Fibroblast of lung (primary cell): ENCODE results near the gene ZNF521. TPM values are rescaled to one million over a fixed set of nuclear protein-coding genes. Genes with fewer than 3 reads are reported as not detected.

Experiments
- DNase-seq, 2 donors: peaks; one replicate each; pipeline versions ENCODE4 v3.0.0 to v3.0.0-alpha.2; 2010; ENCODE audit warnings: low read depth in 2 of 2
- H2AFZ ChIP-seq: 2 replicates; pipeline ENCODE4 v1.5.1; 2012; ENCODE audit warnings: low read length, control low read depth, inconsistent platforms
- H3K27ac ChIP-seq: 2 replicates; pipeline ENCODE4 v1.5.1; 2011; ENCODE audit warnings: low read length, control low read depth; ENCODE audit not compliant: insufficient read depth
- H3K27me3 ChIP-seq: 2 replicates; pipeline ENCODE4 v1.5.1; 2011; ENCODE audit warnings: mild to moderate bottlenecking, low read length; ENCODE audit not compliant: control insufficient read depth, insufficient read depth
- H3K36me3 ChIP-seq: 2 replicates; pipeline ENCODE4 v1.5.1; 2011; ENCODE audit warnings: low read length; ENCODE audit not compliant: control insufficient read depth, insufficient read depth
- H3K4me1 ChIP-seq: 2 replicates; pipeline ENCODE4 v1.5.1; 2011; ENCODE audit warnings: low read length; ENCODE audit not compliant: control insufficient read depth, insufficient read depth; ENCODE audit errors: extremely low read depth
- H3K4me2 ChIP-seq: 2 replicates; pipeline ENCODE4 v1.5.1; 2011; ENCODE audit warnings: low read length, control low read depth; ENCODE audit not compliant: insufficient read depth; ENCODE audit errors: extremely low read depth
- H3K4me3 ChIP-seq, 4 experiments: fragments of 200-600 bp in 1 of 4; sonication (generic) in 1 of 4; replicated peaks in 1 of 4; 2 replicates each; pipeline ENCODE4 v1.5.1; 2011 to 2016; ENCODE audit warnings: low read length in 4 of 4, low read depth in 3 of 4, mild to moderate bottlenecking in 3 of 4, control low read depth in 2 of 4, inconsistent platforms in 1 of 4, mixed read lengths in 1 of 4; ENCODE audit not compliant: insufficient read depth in 1 of 4; ENCODE audit errors: control extremely low read depth in 1 of 4
- H3K79me2 ChIP-seq: 2 replicates; pipeline ENCODE4 v1.5.1; 2012; ENCODE audit warnings: mild to moderate bottlenecking, low read length, inconsistent platforms; ENCODE audit not compliant: control insufficient read depth, insufficient read depth
- H3K9ac ChIP-seq: 2 replicates; pipeline ENCODE4 v1.5.1; 2011; ENCODE audit warnings: mild to moderate bottlenecking, low read length, control low read depth; ENCODE audit not compliant: insufficient read depth
- H3K9me3 ChIP-seq: 2 replicates; pipeline ENCODE4 v1.5.1; 2012; ENCODE audit warnings: low read depth, low read length; ENCODE audit not compliant: control insufficient read depth, insufficient read depth
- H4K20me1 ChIP-seq: 2 replicates; pipeline ENCODE4 v1.5.1; 2011; ENCODE audit warnings: low read length; ENCODE audit not compliant: control insufficient read depth, insufficient read depth; ENCODE audit errors: extremely low read depth
- EZH2 ChIP-seq: IDR thresholded peaks from 2 replicates; pipeline ENCODE4 v1.5.1; 2012; ENCODE audit warnings: low read length, control low read depth, mild to moderate bottlenecking; ENCODE audit errors: missing control alignments
- polyA plus RNA-seq, 2 donors: library from polyadenylated mRNA; depleted of rRNA in 1 of 2; stranded (reverse) in 1 of 2; unstranded in 1 of 2; fragments of >200 nt; gene quantifications; 2 replicates each; pipeline ENCODE4 v1.2.1, GENCODE V29; 2011 to 2012; ENCODE audit warnings: missing spikeins in 1 of 2
- total RNA-seq: library from RNA; depleted of rRNA; stranded (reverse); fragments of >200 nt; gene quantifications from 2 replicates; pipeline ENCODE4 v1.2.1, GENCODE V29; 2014
- TF ChIP-seq, protein P1 (sequence below), 2 donors: IDR thresholded peaks in 1 of 2; conservative IDR thresholded peaks in 1 of 2; 1 replicate in 1 of 2; 2 replicates in 1 of 2; pipeline ENCODE4 v1.5.1; 2011 to 2012; ENCODE audit warnings: low read length in 2 of 2, control low read depth in 1 of 2, inconsistent platforms in 1 of 2, low read depth in 1 of 2, mild to moderate bottlenecking in 1 of 2

ZNF521 gene
- total and polyA plus RNA-seq, 2 donors (not counting 1 experiment from before 2014, with no cell fraction given): 25.2 to 43.6 TPM

GRCh38 chr18:25327584-25327983 lies 24.4 kb downstream of the ZNF521 start:
- peaks cover 2% of the 10 kb centered on the region for H3K79me2 ChIP-seq
- TF ChIP-seq, protein P1, sequence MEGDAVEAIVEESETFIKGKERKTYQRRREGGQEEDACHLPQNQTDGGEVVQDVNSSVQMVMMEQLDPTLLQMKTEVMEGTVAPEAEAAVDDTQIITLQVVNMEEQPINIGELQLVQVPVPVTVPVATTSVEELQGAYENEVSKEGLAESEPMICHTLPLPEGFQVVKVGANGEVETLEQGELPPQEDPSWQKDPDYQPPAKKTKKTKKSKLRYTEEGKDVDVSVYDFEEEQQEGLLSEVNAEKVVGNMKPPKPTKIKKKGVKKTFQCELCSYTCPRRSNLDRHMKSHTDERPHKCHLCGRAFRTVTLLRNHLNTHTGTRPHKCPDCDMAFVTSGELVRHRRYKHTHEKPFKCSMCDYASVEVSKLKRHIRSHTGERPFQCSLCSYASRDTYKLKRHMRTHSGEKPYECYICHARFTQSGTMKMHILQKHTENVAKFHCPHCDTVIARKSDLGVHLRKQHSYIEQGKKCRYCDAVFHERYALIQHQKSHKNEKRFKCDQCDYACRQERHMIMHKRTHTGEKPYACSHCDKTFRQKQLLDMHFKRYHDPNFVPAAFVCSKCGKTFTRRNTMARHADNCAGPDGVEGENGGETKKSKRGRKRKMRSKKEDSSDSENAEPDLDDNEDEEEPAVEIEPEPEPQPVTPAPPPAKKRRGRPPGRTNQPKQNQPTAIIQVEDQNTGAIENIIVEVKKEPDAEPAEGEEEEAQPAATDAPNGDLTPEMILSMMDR (conservative IDR thresholded peaks at IDR 0.05 in 1 of 2, IDR thresholded peaks at IDR 0.05 in 1 of 2; ENCODE audit: low read depth in 1 of 2, low read length in 2 of 2): no peak
- no peak overlapping the region for H2AFZ ChIP-seq
- no peaks in the 10 kb centered on the region for H3K4me1 ChIP-seq
- H3K27ac ChIP-seq: no peak overlapping the region
- H3K9me3 ChIP-seq: no peaks in the 10 kb centered on the region
- no peak overlapping the region for H3K4me3 ChIP-seq
- DNase-seq: no peak
- no peak overlapping the region for H3K9ac ChIP-seq
- no peaks in the 10 kb centered on the region for H3K36me3 ChIP-seq
- H3K4me2 ChIP-seq: peak overlapping the region; percentile 19
- no peaks in the 10 kb centered on the region for H3K27me3 ChIP-seq
- H4K20me1 ChIP-seq: no peaks in the 10 kb centered on the region

DNA sequence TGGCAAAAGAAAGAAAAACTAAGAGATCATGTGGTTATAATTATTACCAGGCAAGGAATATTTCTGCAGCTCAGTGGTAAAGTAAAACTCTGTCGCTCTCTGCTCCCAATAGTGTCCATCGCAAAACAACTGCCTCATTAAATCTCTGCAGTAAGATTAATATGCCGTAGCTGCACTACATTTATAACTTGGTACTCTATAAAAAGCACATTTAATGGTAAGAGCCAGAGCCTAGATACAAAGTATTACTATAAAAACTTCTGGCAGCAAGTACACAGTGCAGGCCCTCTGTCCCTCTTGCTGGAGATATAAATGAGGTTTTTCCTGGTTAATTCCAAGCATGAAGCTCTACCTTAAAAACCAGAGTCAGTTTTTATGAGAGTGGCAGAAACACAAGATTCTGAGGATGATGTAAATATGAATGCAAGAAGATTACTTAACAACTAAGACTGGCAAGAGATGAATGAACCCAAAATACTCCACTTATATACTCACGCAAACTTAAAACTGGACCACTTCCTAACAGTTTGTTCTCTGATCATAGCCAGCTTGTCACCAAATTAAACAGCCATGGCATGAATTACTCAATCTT lies 25.5 kb downstream of the ZNF521 start:
- no peak overlapping the region for H2AFZ ChIP-seq
- H3K4me3 ChIP-seq: no peak overlapping the region
- H3K9me3 ChIP-seq: no peaks in the 10 kb centered on the region
- peak in 1 of 2 donors; percentile 42 for DNase-seq
- H4K20me1 ChIP-seq: no peaks in the 10 kb centered on the region
- H3K27me3 ChIP-seq: no peaks in the 10 kb centered on the region
- no peaks in the 10 kb centered on the region for H3K36me3 ChIP-seq
- H3K27ac ChIP-seq: no peak overlapping the region
- H3K79me2 ChIP-seq: peaks cover 2% of the 10 kb centered on the region
- no peak for TF ChIP-seq EZH2
- TF ChIP-seq, protein P1 (conservative IDR thresholded peaks at IDR 0.05 in 1 of 2, IDR thresholded peaks at IDR 0.05 in 1 of 2; ENCODE audit: low read depth in 1 of 2, low read length in 2 of 2): no peak
- peak overlapping the region; percentile 33 for H3K4me2 ChIP-seq
- H3K4me1 ChIP-seq: no peaks in the 10 kb centered on the region
- H3K9ac ChIP-seq: no peak overlapping the region

DNA sequence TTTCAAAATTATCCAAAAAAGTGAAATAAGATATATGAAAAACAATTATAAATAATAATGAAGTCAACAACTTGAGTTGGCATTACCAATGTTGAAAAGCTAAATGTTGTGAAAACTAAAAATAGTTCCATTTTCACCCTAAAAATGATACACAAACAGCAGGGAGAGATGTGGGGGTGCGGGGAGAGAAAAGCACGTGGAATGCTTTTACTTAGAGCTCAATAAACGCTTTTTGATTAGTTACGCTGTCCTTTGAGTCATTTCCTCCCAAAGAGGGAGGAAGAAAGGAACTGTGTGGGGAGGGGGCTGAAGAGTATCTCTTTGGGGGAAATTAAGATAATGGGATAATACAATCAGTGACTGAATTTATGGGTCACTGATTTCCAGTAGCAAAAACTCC lies 29.2 kb downstream of the ZNF521 start:
- peak in 1 of 2 donors; percentile 7 for DNase-seq
- no peaks in the 10 kb centered on the region for H4K20me1 ChIP-seq
- no peak overlapping the region for H2AFZ ChIP-seq
- H3K9ac ChIP-seq: no peak overlapping the region
- H3K36me3 ChIP-seq: no peaks in the 10 kb centered on the region
- no peaks in the 10 kb centered on the region for H3K4me1 ChIP-seq
- no peak overlapping the region for H3K4me2 ChIP-seq
- H3K27ac ChIP-seq: no peak overlapping the region
- no peaks in the 10 kb centered on the region for H3K9me3 ChIP-seq
- no peaks in the 10 kb centered on the region for H3K27me3 ChIP-seq
- peaks cover 2% of the 10 kb centered on the region for H3K79me2 ChIP-seq
- TF ChIP-seq, protein P1 (conservative IDR thresholded peaks at IDR 0.05 in 1 of 2, IDR thresholded peaks at IDR 0.05 in 1 of 2; ENCODE audit: low read depth in 1 of 2, low read length in 2 of 2): no peak
- no peak for TF ChIP-seq EZH2
- no peak overlapping the region for H3K4me3 ChIP-seq
